Fibroblast of lung (primary cell): ENCODE data around the gene WDR75. TPM values are rescaled to one million over a fixed set of nuclear protein-coding genes. Genes with fewer than 3 reads are reported as not detected.

Experiments
- DNase-seq, 2 donors: peaks; one replicate each; pipeline versions ENCODE4 v3.0.0 to v3.0.0-alpha.2; 2010; ENCODE audit warnings: low read depth in 2 of 2
- H2AFZ ChIP-seq: 2 replicates; pipeline ENCODE4 v1.5.1; 2012; ENCODE audit warnings: low read length, control low read depth, inconsistent platforms
- H3K27ac ChIP-seq: 2 replicates; pipeline ENCODE4 v1.5.1; 2011; ENCODE audit warnings: low read length, control low read depth; ENCODE audit not compliant: insufficient read depth
- H3K27me3 ChIP-seq: 2 replicates; pipeline ENCODE4 v1.5.1; 2011; ENCODE audit warnings: mild to moderate bottlenecking, low read length; ENCODE audit not compliant: control insufficient read depth, insufficient read depth
- H3K36me3 ChIP-seq: 2 replicates; pipeline ENCODE4 v1.5.1; 2011; ENCODE audit warnings: low read length; ENCODE audit not compliant: control insufficient read depth, insufficient read depth
- H3K4me1 ChIP-seq: 2 replicates; pipeline ENCODE4 v1.5.1; 2011; ENCODE audit warnings: low read length; ENCODE audit not compliant: control insufficient read depth, insufficient read depth; ENCODE audit errors: extremely low read depth
- H3K4me2 ChIP-seq: 2 replicates; pipeline ENCODE4 v1.5.1; 2011; ENCODE audit warnings: low read length, control low read depth; ENCODE audit not compliant: insufficient read depth; ENCODE audit errors: extremely low read depth
- H3K4me3 ChIP-seq, 4 experiments: fragments of 200-600 bp in 1 of 4; sonication (generic) in 1 of 4; replicated peaks in 1 of 4; 2 replicates each; pipeline ENCODE4 v1.5.1; 2011 to 2016; ENCODE audit warnings: low read length in 4 of 4, low read depth in 3 of 4, mild to moderate bottlenecking in 3 of 4, control low read depth in 2 of 4, inconsistent platforms in 1 of 4, mixed read lengths in 1 of 4; ENCODE audit not compliant: insufficient read depth in 1 of 4; ENCODE audit errors: control extremely low read depth in 1 of 4
- H3K79me2 ChIP-seq: 2 replicates; pipeline ENCODE4 v1.5.1; 2012; ENCODE audit warnings: mild to moderate bottlenecking, low read length, inconsistent platforms; ENCODE audit not compliant: control insufficient read depth, insufficient read depth
- H3K9ac ChIP-seq: 2 replicates; pipeline ENCODE4 v1.5.1; 2011; ENCODE audit warnings: mild to moderate bottlenecking, low read length, control low read depth; ENCODE audit not compliant: insufficient read depth
- H3K9me3 ChIP-seq: 2 replicates; pipeline ENCODE4 v1.5.1; 2012; ENCODE audit warnings: low read depth, low read length; ENCODE audit not compliant: control insufficient read depth, insufficient read depth
- H4K20me1 ChIP-seq: 2 replicates; pipeline ENCODE4 v1.5.1; 2011; ENCODE audit warnings: low read length; ENCODE audit not compliant: control insufficient read depth, insufficient read depth; ENCODE audit errors: extremely low read depth
- EZH2 ChIP-seq: IDR thresholded peaks from 2 replicates; pipeline ENCODE4 v1.5.1; 2012; ENCODE audit warnings: low read length, control low read depth, mild to moderate bottlenecking; ENCODE audit errors: missing control alignments
- polyA plus RNA-seq, 2 donors: library from polyadenylated mRNA; depleted of rRNA in 1 of 2; stranded (reverse) in 1 of 2; unstranded in 1 of 2; fragments of >200 nt; gene quantifications; 2 replicates each; pipeline ENCODE4 v1.2.1, GENCODE V29; 2011 to 2012; ENCODE audit warnings: missing spikeins in 1 of 2
- total RNA-seq: library from RNA; depleted of rRNA; stranded (reverse); fragments of >200 nt; gene quantifications from 2 replicates; pipeline ENCODE4 v1.2.1, GENCODE V29; 2014
- TF ChIP-seq, protein P1 (sequence below), 2 donors: IDR thresholded peaks in 1 of 2; conservative IDR thresholded peaks in 1 of 2; 1 replicate in 1 of 2; 2 replicates in 1 of 2; pipeline ENCODE4 v1.5.1; 2011 to 2012; ENCODE audit warnings: low read length in 2 of 2, control low read depth in 1 of 2, inconsistent platforms in 1 of 2, low read depth in 1 of 2, mild to moderate bottlenecking in 1 of 2

WDR75 gene
- total and polyA plus RNA-seq, 2 donors (not counting 1 experiment from before 2014, with no cell fraction given) = 33.9 to 54.0 TPM

DNA sequence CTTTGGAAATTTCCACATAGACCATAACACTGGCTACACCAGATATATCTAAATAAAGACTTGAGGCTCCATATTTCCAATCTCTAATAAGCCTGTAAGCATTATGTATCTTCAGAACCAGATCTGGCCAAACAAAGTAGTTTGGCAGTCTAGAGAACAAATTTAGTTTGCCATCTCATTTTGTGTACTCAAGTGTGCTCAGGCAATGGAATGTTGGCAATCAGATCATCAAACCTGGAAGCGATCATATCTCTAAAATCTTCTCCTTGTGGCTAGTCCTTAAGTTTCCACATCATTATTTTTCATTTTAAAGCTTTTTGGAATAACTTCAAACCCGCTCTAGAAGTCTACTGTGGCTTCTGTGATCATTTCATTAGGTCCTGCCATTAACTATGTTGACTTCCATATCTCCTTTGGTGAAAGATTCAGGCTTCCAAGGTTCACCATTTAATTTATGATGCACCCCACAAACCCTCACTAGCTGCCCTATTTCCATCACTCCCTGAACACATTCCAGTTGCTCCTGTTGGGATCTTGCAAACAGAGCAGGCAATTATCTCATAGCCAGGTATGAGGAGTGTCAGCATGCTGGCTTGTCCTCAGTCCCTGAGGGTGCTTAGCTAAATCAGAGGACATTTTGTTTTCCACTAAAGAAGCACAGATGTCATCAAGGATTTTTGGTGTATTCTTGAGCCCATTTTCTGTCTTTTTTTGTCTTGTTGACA, 46.2 kb downstream of the WDR75 start:
- Histone ChIP-seq H4K20me1 (no peaks in the 10 kb centered on the region), H3K36me3 (no peaks in the 10 kb centered on the region), H3K27ac (no peak overlapping the region), H3K4me3 (no peak overlapping the region), H3K4me2 (no peak overlapping the region), H3K4me1 (no peaks in the 10 kb centered on the region), H3K27me3 (no peaks in the 10 kb centered on the region), H3K79me2 (no peaks in the 10 kb centered on the region), H3K9ac (no peak overlapping the region), H3K9me3 (no peaks in the 10 kb centered on the region), H2AFZ (no peak overlapping the region)
- TF ChIP-seq EZH2 = no peak
- TF ChIP-seq, protein P1, sequence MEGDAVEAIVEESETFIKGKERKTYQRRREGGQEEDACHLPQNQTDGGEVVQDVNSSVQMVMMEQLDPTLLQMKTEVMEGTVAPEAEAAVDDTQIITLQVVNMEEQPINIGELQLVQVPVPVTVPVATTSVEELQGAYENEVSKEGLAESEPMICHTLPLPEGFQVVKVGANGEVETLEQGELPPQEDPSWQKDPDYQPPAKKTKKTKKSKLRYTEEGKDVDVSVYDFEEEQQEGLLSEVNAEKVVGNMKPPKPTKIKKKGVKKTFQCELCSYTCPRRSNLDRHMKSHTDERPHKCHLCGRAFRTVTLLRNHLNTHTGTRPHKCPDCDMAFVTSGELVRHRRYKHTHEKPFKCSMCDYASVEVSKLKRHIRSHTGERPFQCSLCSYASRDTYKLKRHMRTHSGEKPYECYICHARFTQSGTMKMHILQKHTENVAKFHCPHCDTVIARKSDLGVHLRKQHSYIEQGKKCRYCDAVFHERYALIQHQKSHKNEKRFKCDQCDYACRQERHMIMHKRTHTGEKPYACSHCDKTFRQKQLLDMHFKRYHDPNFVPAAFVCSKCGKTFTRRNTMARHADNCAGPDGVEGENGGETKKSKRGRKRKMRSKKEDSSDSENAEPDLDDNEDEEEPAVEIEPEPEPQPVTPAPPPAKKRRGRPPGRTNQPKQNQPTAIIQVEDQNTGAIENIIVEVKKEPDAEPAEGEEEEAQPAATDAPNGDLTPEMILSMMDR (conservative IDR thresholded peaks at IDR 0.05 in 1 of 2, IDR thresholded peaks at IDR 0.05 in 1 of 2; ENCODE audit: low read depth in 1 of 2, low read length in 2 of 2) = no peak
- DNase-seq = peak in 1 of 2 donors; percentile 24

DNA sequence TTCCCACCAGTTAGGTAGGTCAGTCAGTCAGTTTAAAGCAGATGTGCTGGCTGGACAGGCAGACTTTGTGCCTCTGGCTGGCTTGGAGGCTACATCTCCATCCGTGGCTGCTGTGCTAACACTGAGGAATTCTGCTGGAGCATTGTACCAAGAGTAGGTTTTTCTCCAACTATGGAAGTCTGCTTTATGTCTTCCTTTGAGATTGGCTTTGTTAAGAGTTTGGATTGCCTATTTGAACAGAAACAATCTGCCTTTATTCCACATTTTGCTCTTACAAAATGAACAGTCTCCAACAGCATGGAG, 46.7 kb downstream of the WDR75 start:
- Histone ChIP-seq H4K20me1 (no peaks in the 10 kb centered on the region), H3K9me3 (no peaks in the 10 kb centered on the region), H3K4me3 (no peak overlapping the region), H3K9ac (no peak overlapping the region), H3K27ac (no peak overlapping the region), H3K79me2 (no peaks in the 10 kb centered on the region), H3K27me3 (no peaks in the 10 kb centered on the region), H3K4me2 (no peak overlapping the region), H2AFZ (no peak overlapping the region), H3K4me1 (no peaks in the 10 kb centered on the region), H3K36me3 (no peaks in the 10 kb centered on the region)
- TF ChIP-seq, protein P1 (conservative IDR thresholded peaks at IDR 0.05 in 1 of 2, IDR thresholded peaks at IDR 0.05 in 1 of 2; ENCODE audit: low read depth in 1 of 2, low read length in 2 of 2) = no peak
- no peak for TF ChIP-seq EZH2
- no peak for DNase-seq

DNA sequence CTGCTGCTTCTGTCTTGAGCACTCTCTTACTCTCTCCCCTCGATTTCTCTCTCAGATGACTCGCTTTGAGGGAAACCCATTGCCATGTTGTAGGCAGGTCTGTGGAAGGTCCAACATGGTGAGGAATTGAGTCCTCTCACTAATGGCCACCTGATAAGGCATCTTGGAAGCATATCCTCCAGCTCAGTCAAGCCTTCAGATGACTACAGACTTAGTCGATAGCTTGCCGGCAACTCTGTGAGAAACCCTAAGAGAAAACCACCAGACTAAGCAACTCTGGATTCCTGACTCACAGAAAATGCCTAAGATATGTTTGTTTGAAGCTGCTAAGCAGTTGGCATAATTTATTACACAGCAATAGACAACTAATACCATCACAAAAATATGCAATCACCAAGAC, 51.2 kb downstream of the WDR75 start:
- DNase-seq = peak in 1 of 2 donors; percentile 26
- Histone ChIP-seq H4K20me1 (no peaks in the 10 kb centered on the region), H3K36me3 (no peaks in the 10 kb centered on the region), H3K27me3 (no peaks in the 10 kb centered on the region), H3K9ac (no peak overlapping the region), H3K9me3 (no peaks in the 10 kb centered on the region), H3K4me3 (no peak overlapping the region), H2AFZ (no peak overlapping the region), H3K27ac (no peak overlapping the region), H3K4me2 (no peak overlapping the region), H3K4me1 (no peaks in the 10 kb centered on the region), H3K79me2 (no peaks in the 10 kb centered on the region)
- TF ChIP-seq, protein P1 (conservative IDR thresholded peaks at IDR 0.05 in 1 of 2, IDR thresholded peaks at IDR 0.05 in 1 of 2; ENCODE audit: low read depth in 1 of 2, low read length in 2 of 2) = no peak
- no peak for TF ChIP-seq EZH2
